ENCODE measurements around the gene RBM17. TPM values are rescaled to one million over a fixed set of nuclear protein-coding genes. Genes with fewer than 3 reads are reported as not detected.

The RBM17 gene
- total RNA-seq, 1 donor from 2014 or later = 142 TPM

- TF ChIP-seq CTCF (conservative IDR thresholded peaks at IDR 0.05) = no peak
- no peak overlapping the region for H3K27ac Mint-ChIP-seq (ENCODE audit: unreplicated experiment)
- no peaks in the 10 kb centered on the region for H3K36me3 Mint-ChIP-seq (ENCODE audit: low read depth)
- no peaks in the 10 kb centered on the region for H3K4me1 Mint-ChIP-seq
- no peak for DNase-seq (ENCODE audit: low read depth, low spot score)
- H3K9me3 Mint-ChIP-seq = no peaks in the 10 kb centered on the region
- H3K4me3 Mint-ChIP-seq = no peak overlapping the region
- peaks cover 31% of the 10 kb centered on the region for H3K27me3 Mint-ChIP-seq (ENCODE audit: low read depth)
Measured at GRCh38 chr10:6071181-6072175, 17.4 kb upstream of the RBM17 start.

- Mint-ChIP-seq H3K36me3 (ENCODE audit: low read depth) (no peaks in the 10 kb centered on the region), H3K27me3 (ENCODE audit: low read depth) (peaks cover 38% of the 10 kb centered on the region), H3K4me1 (no peaks in the 10 kb centered on the region), H3K27ac (ENCODE audit: unreplicated experiment) (no peak overlapping the region), H3K4me3 (no peak overlapping the region), H3K9me3 (no peaks in the 10 kb centered on the region)
- DNase-seq (ENCODE audit: low read depth, low spot score) = no peak
- no peak for TF ChIP-seq CTCF (conservative IDR thresholded peaks at IDR 0.05)
Measured at GRCh38 chr10:6072215-6072934, 16.5 kb upstream of the RBM17 start.

- H3K4me1 Mint-ChIP-seq = no peaks in the 10 kb centered on the region
Measured at GRCh38 chr10:6074489-6075301, 14.1 kb upstream of the RBM17 start.

GRCh38 chr10:6077071-6077675 lies 11.7 kb upstream of the RBM17 start:
- no peak for DNase-seq (ENCODE audit: low read depth, low spot score)

More at GRCh38 chr10:6074489-6075301, 14.1 kb upstream of the RBM17 start:
- Mint-ChIP-seq H3K27me3 (ENCODE audit: low read depth) (peaks cover 38% of the 10 kb centered on the region), H3K4me3 (no peak overlapping the region), H3K27ac (ENCODE audit: unreplicated experiment) (no peak overlapping the region), H3K9me3 (no peaks in the 10 kb centered on the region), H3K36me3 (ENCODE audit: low read depth) (no peaks in the 10 kb centered on the region)
- TF ChIP-seq CTCF (conservative IDR thresholded peaks at IDR 0.05) = no peak
- no peak for DNase-seq (ENCODE audit: low read depth, low spot score)

More at GRCh38 chr10:6077071-6077675, 11.7 kb upstream of the RBM17 start:
- Mint-ChIP-seq H3K27ac (ENCODE audit: unreplicated experiment) (no peak overlapping the region), H3K4me1 (no peaks in the 10 kb centered on the region), H3K36me3 (ENCODE audit: low read depth) (no peaks in the 10 kb centered on the region), H3K27me3 (ENCODE audit: low read depth) (peaks cover 39% of the 10 kb centered on the region), H3K9me3 (no peaks in the 10 kb centered on the region), H3K4me3 (no peak overlapping the region)
- no peak for TF ChIP-seq CTCF (conservative IDR thresholded peaks at IDR 0.05)

All from neural crest cell (in vitro differentiated cells).